Stimulated activated CD4-positive, alpha-beta T cell treated with anti-CD3 and anti-CD28 coated beads, Interleukin-2, amount 100 ng/mL, for 48 hours (primary cell): Measurements from ENCODE around the gene PALLD.
"Not testable (repeated sequence)": the region's sequence is repeated elsewhere in the genome, so short reads cannot be mapped to it uniquely, and the experiment has no call there.

Source experiments
- DNase-seq, 2 donors: peaks; one replicate each; pipeline ENCODE4 v3.0.0-alpha.2; 2020

PALLD gene

GRCh38 chr4:168802222-168802621 is 305.4 kb downstream of the PALLD start:
- no peak for DNase-seq

GRCh38 chr4:168803052-168803451 is 306.2 kb downstream of the PALLD start:
- DNase-seq: not testable (repeated sequence)

- no peak for DNase-seq
These were observed 306.9 kb downstream of the PALLD start for GRCh38 chr4:168803732-168804131.

GRCh38 chr4:168804146-168804545 is 307.3 kb downstream of the PALLD start:
- no peak for DNase-seq

GRCh38 chr4:168805341-168805740 is 308.5 kb downstream of the PALLD start:
- no peak for DNase-seq

GRCh38 chr4:168806247-168806646 is 309.4 kb downstream of the PALLD start:
- DNase-seq: not testable (repeated sequence)

- DNase-seq: no peak
These were observed 314.4 kb downstream of the PALLD start for GRCh38 chr4:168811207-168811606.

GRCh38 chr4:168811786-168812651 is 315.2 kb downstream of the PALLD start:
- no peak for DNase-seq

GRCh38 chr4:168812806-168813205 is 316.0 kb downstream of the PALLD start:
- no peak for DNase-seq

- no peak for DNase-seq
These were observed 317.0 kb downstream of the PALLD start for GRCh38 chr4:168813890-168814289.

GRCh38 chr4:168815379-168816345 is 318.8 kb downstream of the PALLD start:
- no peak for DNase-seq

- no peak for DNase-seq
These were observed 320.5 kb downstream of the PALLD start for GRCh38 chr4:168817370-168817769.

GRCh38 chr4:168822481-168822880 is 325.6 kb downstream of the PALLD start:
- DNase-seq: no peak

GRCh38 chr4:168825975-168826374 is 329.1 kb downstream of the PALLD start:
- DNase-seq: no peak

- no peak for DNase-seq
These were observed 329.8 kb downstream of the PALLD start for GRCh38 chr4:168826620-168827019.

GRCh38 chr4:168830777-168831512 is 334.1 kb downstream of the PALLD start:
- DNase-seq: no peak

GRCh38 chr4:168831585-168831918 is 334.7 kb downstream of the PALLD start:
- no peak for DNase-seq

- DNase-seq: peak; percentile 53 to 61
These were observed 335.3 kb downstream of the PALLD start for GRCh38 chr4:168831919-168832762.

- no peak for DNase-seq
These were observed 336.1 kb downstream of the PALLD start for GRCh38 chr4:168832763-168833575.

GRCh38 chr4:168833881-168834280 is 337.0 kb downstream of the PALLD start:
- no peak for DNase-seq

- DNase-seq: no peak
These were observed 339.1 kb downstream of the PALLD start for GRCh38 chr4:168835880-168836454.
